ENCODE data around the gene ABLIM2.

ABLIM2 gene

GRCh38 chr4:8192748-8193738, 34.4 kb upstream of the ABLIM2 start:
- DNase-seq, result peak; percentile 29

- no peak for DNase-seq
Observed at GRCh38 chr4:8191136-8191747, 32.6 kb upstream of the ABLIM2 start.

DNA sequence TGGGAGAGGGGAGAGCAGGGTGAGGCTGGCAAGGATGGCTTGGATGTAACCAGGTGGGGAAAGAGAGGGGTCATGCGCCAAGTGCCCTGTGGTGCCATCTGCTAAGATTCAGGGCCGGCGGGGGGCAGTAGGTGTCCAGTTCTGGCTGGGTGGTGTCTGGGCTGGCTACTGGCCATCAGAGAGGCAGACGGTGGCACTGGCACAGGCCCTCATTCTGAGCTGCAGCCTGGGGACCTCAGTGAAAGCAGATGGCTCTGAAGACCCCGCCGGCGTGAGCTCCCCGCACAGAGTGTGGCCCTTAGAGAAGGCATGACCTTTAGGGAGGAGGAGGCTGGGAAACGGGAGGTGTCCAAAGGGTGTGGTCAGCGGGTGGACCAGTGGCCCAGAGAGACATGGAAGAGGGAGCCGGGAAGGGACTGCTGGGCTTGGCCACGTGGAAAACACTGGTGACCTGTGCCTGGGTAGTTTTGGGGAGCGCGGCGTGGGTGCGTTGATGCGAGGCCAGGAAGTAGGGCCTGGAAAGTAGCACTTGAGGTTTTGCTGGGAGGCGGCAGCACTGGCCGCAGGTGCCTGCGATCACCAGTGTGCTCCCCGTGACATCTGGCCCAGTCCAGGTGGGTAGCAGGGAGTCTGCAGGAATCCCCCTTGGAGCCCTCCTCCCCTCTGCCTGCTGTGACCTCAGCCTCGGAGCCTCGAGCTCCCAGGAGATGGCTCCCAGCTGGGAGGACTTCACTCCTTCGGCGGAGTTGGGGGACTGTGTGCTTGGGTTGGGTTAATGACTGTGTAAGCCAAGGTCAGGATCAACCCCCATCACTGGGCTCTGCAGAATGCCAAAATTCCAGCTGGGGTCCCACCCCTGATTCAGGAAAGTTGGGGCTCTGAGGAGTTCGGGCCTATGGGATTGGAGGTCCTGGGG, 31.2 kb upstream of the ABLIM2 start:
- DNase-seq, result no peak

DNA sequence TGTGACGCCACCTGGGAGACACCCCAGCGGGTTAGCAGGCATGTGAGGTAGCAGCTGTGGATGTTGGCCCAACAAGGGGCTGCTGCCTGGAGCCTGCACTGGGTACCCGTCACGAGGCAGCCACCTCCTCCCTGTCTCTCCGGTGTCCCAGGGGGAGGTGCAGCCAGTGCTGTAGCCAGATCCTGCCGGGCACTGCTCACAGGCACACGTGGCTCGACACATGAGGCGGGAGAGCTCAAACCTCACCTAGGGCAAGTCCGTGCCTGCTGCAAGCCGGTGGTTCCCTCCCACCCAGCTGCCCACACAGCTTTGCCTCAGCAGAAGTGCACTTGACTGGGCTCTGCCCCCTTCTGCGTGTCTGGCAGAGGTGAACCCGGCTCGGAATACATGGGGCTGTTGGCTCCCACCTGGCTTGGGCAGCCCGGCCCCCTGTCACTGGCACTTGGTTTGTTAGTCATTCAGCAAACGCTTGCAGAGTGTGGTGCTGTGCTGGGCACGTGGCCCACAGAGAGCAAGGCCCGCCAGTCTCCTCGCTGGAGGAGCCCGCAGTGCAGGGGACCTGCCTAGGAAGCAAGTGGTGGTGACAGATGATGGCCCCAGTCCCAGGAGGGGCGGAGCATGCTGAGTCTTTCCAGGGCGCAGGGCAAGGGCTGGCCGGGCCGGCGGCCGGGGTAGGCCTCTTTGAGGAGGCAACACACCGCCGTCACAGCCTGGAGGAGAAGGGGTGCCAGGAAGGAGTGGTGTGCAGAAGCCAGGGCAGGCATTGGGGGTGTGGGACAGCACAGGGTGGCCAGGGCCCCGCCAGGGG, 30.3 kb upstream of the ABLIM2 start:
- no peak for DNase-seq

- no peak for DNase-seq
Observed at GRCh38 chr4:8188085-8188484, 29.5 kb upstream of the ABLIM2 start.

GRCh38 chr4:8185930-8186329, 27.3 kb upstream of the ABLIM2 start:
- no peak for DNase-seq

DNA sequence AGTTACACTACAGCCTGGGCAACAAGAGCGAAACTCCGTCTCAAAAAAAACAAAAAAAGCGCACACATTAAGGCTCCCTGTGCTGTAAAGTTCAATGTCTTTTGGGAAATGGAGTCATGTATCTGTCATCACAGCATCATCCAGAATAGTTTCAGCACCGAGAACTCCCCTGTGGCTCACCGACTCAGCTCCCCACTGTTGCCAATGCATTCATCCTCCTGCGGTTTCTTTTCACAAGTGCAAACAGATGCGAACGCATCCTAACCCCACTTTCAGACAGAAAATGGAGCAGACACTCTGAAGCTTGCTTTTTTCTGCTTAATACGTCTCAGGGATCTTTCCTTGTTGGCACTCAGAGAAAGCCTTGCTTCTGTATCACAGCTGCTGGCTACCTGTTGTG, 26.7 kb upstream of the ABLIM2 start:
- no peak for DNase-seq

GRCh38 chr4:8184061-8184460, 25.4 kb upstream of the ABLIM2 start:
- no peak for DNase-seq

DNA sequence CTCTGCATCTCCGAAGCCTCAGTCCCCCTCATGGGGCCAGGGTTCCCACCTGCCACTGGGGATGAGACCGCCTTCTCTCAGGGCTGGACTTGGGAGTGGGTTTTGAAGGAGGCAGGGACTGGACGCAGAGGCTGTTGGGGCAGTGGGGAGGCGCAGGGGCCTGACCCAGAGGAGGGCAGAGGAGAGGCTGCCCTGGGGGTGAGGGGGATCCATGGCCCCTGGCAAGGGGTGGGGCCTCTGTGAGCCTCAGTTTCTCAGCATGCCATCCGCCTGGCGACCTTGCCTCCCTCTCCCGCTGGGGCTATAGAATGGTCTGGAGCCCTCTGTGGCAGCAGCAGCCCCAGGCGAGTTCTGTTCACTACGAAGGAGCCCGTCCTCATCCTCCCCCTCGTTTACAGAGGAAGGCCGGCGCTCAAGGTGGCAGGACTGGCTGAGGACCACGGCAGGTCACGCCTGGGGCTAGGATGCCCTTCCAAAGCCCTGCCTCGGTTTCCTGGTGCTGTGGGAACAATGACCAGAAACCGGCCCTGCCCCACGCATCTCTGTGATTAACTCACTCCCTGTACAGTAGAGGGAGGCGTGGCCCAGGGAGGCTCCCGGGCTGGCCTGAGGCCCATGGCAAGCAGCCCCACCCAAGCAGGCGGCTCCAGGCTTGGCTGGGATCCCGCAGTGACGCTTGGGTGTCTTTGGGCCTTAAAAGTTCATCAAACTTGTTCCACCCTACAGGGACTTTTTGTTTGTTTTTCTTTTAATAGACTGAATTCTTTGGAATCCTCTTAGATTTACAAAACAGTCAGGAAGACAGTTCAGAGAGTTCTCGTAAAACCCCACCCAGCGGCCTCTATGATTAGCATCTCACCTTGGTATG, 24.5 kb upstream of the ABLIM2 start:
- DNase-seq, result no peak

GRCh38 chr4:8182294-8182693, 23.7 kb upstream of the ABLIM2 start:
- DNase-seq, result no peak

GRCh38 chr4:8181844-8182243, 23.2 kb upstream of the ABLIM2 start:
- no peak for DNase-seq

DNA sequence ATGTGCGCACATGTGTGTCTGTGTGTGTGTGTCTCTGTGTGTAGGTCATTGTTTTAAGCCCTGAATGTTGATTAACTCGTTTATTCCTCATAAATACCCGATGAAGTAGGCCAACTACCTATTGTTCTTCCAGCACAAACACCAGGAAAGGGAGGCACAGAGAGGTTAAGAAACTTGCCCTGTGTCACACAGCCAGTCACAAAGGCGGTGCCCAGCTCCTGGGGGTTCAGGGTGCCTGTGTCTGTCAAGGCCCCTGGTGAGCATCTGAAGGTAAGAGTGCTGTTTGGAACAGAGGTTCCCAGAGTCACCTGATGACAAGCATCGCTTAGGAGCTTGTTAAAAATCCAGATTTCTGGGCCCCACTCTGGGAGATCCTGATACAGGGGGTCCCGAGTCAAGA, 22.5 kb upstream of the ABLIM2 start:
- no peak for DNase-seq

DNA sequence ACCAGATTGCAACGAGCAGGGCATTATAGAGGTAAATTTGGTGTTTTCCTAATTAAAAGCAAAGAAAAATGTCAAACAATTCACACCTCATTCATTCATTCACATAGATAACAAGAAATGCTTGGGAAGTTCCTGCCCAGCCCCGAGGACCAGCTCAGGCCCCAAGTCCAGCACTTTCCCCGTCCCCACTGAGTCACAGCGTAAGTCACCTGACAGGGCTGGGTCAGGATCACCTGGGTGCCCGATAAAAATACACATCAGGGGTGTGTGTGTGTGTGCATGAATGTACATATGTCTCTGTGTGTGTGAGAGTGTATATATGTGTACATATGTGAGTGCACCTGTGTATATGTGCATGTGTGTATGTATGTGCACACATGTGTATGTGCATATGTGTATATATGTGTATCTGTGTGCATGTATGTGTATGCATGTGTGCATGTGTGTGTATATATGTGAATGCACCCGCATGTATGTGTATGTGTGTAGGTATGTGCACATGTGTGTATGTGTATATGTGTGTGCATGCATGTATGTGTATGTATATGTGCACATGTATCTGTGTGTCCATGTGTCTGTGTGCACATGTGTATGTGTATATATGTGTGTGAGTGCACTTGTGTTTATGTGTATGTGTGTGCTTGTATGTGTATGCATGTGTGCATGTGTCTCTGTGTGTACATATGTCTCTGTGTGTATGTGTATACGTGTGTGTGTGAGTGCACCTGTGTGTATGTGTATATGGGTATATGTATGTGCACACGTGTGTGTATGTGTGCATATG, 21.9 kb upstream of the ABLIM2 start:
- no peak for DNase-seq

GRCh38 chr4:8179771-8180170, 21.2 kb upstream of the ABLIM2 start:
- no peak for DNase-seq

- no peak for DNase-seq
Observed at GRCh38 chr4:8179074-8179473, 20.5 kb upstream of the ABLIM2 start.

GRCh38 chr4:8177956-8178355, 19.3 kb upstream of the ABLIM2 start:
- DNase-seq, result no peak

- DNase-seq, result no peak
Observed at GRCh38 chr4:8177552-8177951, 18.9 kb upstream of the ABLIM2 start.

GRCh38 chr4:8176547-8177399, 18.2 kb upstream of the ABLIM2 start:
- DNase-seq, result peak; percentile 55

- DNase-seq, result no peak
Observed at GRCh38 chr4:8175686-8176085, 17.1 kb upstream of the ABLIM2 start.

- no peak for DNase-seq
Observed at GRCh38 chr4:8174970-8175369, 16.4 kb upstream of the ABLIM2 start.
